ENCODE measurements around the gene NISCH. TPM values are rescaled to one million over a fixed set of nuclear protein-coding genes. Genes with fewer than 3 reads are reported as not detected.

NISCH gene
- total RNA-seq, result 139 TPM

GRCh38 chr3:52455283-52456168 lies at the start of gene NISCH:
Gene NISCH, plus strand, starts transcription at chr3:52455604. Its CDS starts 38 bp downstream, at chr3:52455642.

GRCh38 chr3:52444860-52445793 lies 10.3 kb upstream of the NISCH start, which contains the start of gene SEMA3G:
Gene SEMA3G, minus strand, starts transcription at chr3:52445103. Its CDS starts 76 bp downstream, at chr3:52445027.

GRCh38 chr3:52453496-52454249 lies 1.7 kb upstream of the NISCH start, which contains the start of gene TNNC1:
Gene TNNC1, minus strand, starts transcription at chr3:52454041. Its CDS starts 26 bp downstream, at chr3:52454015.

GRCh38 chr3:52494886-52495495 lies 39.6 kb downstream of the NISCH start, which contains the start of gene STAB1:
Gene STAB1, plus strand, starts transcription at chr3:52495338. Its CDS starts 76 bp downstream, at chr3:52495414.

GRCh38 chr3:52533623-52534280 lies 78.3 kb downstream of the NISCH start, which contains the start of gene NT5DC2:
Gene NT5DC2, minus strand, starts transcription at chr3:52533857. Its CDS starts 120 bp downstream, at chr3:52533737.

GRCh38 chr3:52536369-52537164 lies 81.2 kb downstream of the NISCH start, which contains the start of gene UQCC5:
Gene UQCC5, plus strand, starts transcription at chr3:52536605. Its CDS starts 151 bp downstream, at chr3:52536756.

Other genes starting within 250 kb of the NISCH start
- gene TLR9, start 230.0 kb upstream of the NISCH start, total RNA-seq, result 0.31 TPM
- gene TWF2, start 216.4 kb upstream of the NISCH start, total RNA-seq, result 26.9 TPM
- gene PPM1M, start 209.8 kb upstream of the NISCH start, total RNA-seq, result 7.8 TPM
- gene WDR82, start 177.0 kb upstream of the NISCH start, total RNA-seq, result 144 TPM
- gene GLYCTK, start 167.8 kb upstream of the NISCH start, total RNA-seq, result 5.6 TPM
- 6.3 TPM for gene DNAH1, start 139.3 kb upstream of the NISCH start, total RNA-seq
- gene BAP1, start 45.6 kb upstream of the NISCH start, total RNA-seq, result 123 TPM
- gene PHF7, start 44.9 kb upstream of the NISCH start, total RNA-seq, result 5.0 TPM
- 2.8 TPM for gene SEMA3G, start 10.5 kb upstream of the NISCH start, total RNA-seq
- not detected for gene TNNC1, start 1.6 kb upstream of the NISCH start, total RNA-seq
- gene STAB1, start 39.7 kb downstream of the NISCH start, total RNA-seq, result 11.9 TPM
- 71.7 TPM for gene NT5DC2, start 78.3 kb downstream of the NISCH start, total RNA-seq
- gene UQCC5, start 81.0 kb downstream of the NISCH start, total RNA-seq, result 5.0 TPM
- gene PBRM1, start 230.3 kb downstream of the NISCH start, total RNA-seq, result 279 TPM
- gene GNL3, start 230.4 kb downstream of the NISCH start, total RNA-seq, result 76.1 TPM

Measured in parietal lobe (tissue), 1 donor.